Hippocampal formation (tissue), 2 donors: ENCODE results near the gene LIX1.
"Not testable (repeated sequence)": the region's sequence is repeated elsewhere in the genome, so short reads cannot be mapped to it uniquely, and the experiment has no call there.

Experiments
- DNase-seq, 2 donors: peaks; one replicate each; lab custom pipeline; 2025; lab: John Stamatoyannopoulos, UW

The LIX1 gene

DNA sequence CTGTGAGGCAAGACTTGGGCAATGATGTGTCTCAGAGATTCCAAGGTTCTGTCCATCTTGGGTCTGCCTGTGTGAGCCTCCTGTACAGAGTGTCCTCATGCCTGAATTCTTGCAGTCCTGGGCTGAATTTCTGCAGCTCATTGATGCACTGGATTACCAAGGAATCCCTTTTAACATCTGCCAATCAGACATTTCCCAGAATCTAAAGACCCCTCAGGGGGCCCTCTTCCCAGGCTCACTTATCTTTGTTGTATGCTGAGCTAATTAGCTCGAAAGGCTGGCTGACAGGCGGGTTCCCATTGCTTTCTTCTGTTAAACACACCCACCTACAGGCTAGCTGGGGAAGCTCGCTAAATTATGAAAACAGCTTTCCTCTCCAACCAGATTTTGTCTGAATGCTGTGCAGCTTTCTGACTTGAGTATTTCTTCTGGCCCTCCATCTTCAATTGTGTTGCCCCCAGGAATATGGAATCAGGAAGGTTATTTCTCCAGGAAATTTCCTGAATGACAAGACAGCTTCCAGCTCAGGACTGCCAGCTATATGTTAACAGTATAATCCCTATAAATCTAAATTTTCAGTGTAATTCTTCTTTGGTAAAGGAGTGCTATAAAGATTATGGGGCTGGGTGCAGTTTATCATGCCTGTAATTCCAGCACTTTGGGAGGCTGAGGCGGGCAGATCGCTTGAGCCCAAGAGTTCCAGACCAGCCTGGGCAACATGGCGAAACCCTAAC, at the start of gene LIX1:
LIX1 (minus strand) TSS at position 91 of the 734 bp plus-strand sequence; CDS start at position 56, 35 bp downstream.
- peak; percentile 56 to 75 for DNase-seq

GRCh38 chr5:97191893-97192292, 49.5 kb upstream of the LIX1 start:
- DNase-seq = no peak

DNA sequence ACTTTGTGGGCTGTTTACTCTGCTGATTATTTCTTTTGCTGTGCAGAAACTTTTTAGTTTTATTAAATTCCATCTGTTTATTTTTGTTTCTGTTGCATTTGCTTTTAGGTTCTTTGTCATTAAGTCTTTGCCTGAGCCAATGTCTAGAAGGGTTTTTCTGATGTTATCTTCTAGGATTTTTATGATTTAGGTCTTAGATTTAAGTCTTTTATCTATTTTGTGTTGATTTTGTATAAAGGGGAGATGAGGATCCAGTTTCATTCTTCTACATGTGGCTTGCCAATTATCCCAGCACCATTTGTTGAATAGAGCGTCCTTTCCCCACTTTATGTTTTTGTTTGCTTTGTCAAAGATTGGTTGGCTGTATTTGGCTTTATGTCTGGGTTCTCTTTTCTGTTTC, 47.1 kb upstream of the LIX1 start:
- not testable (repeated sequence) for DNase-seq

DNA sequence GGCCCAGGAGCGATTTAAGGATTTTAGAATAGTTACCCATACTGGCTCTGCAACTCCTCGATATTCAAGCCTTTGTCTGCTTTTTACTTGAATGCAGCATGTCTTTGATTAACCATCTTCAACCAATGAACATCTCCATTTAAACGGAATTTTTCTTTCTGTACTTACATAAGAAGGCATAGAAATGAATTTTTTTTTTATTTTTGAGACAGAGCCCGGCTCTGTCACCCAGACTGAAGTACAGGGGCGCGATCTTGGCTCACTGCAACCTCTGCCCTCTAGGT, 41.5 kb upstream of the LIX1 start:
- no peak for DNase-seq

DNA sequence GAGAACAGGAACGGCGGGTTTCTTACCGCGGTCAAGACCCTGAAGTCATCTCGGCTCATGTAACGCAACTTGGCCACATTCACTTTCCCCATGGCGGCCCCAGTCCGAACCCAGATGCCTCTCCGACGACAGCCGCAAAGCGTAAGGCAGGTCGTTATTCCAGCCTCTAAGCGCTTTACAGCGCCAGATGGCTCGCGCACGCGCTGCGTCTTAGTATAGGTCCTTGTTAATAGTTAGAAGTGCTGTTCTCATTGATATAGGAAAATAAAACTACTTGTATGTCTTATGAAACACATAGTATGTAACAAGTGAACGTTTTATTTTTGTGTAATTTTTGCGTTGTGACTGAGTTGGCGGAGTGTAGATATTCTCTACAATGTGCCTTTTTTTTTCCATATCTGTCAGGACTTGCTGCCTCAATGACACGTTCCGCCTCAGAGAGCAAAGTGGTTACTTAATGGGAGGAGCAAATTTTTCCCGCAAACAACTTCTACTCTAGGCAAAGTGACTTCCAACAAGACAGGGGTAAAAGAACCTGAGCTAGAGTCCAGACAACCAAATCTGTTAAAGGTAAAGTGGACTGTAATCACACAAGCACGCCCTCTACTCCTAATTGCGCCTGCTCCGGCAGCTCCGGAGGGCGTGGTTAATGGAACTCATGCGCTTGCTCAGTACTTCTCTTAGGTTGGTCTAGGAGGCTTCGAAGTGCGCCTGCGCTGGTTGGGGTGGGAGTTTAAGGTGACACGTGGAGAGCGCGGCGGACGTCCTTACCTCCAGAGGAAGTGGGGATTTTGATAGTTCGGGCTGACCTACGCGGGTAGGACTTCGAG, 40.9 kb upstream of the LIX1 start, which contains the start of gene RIOK2:
RIOK2 (minus strand) TSS at position 148 of the 830 bp plus-strand sequence; CDS start at position 92, 56 bp downstream.
- peak; percentile 90 to 97 for DNase-seq

- DNase-seq = no peak
Measured at GRCh38 chr5:97182571-97183099, 40.2 kb upstream of the LIX1 start.

- DNase-seq = no peak
Measured at GRCh38 chr5:97181856-97182545, 39.6 kb upstream of the LIX1 start.

DNA sequence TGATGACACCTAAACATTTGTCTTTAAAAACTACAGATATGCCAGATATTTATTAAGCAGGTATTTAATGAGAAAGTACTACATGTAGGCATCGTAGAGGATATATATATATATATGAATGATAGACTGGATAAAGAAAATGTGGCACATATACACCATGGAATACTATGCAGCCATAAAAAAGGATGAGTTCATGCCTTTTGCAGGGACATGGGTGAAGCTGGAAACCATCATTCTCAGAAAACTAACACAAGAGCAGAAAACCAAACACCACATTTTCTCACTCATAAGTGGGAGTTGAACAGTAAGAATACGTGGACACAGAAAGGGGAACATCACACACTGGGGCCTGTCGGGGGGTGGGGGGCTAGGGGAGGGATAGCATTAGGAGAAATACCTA, 37.0 kb upstream of the LIX1 start:
- not testable (repeated sequence) for DNase-seq

GRCh38 chr5:97172227-97172626, 29.8 kb upstream of the LIX1 start:
- DNase-seq = no peak

GRCh38 chr5:97171703-97172102, 29.3 kb upstream of the LIX1 start:
- DNase-seq = no peak

DNA sequence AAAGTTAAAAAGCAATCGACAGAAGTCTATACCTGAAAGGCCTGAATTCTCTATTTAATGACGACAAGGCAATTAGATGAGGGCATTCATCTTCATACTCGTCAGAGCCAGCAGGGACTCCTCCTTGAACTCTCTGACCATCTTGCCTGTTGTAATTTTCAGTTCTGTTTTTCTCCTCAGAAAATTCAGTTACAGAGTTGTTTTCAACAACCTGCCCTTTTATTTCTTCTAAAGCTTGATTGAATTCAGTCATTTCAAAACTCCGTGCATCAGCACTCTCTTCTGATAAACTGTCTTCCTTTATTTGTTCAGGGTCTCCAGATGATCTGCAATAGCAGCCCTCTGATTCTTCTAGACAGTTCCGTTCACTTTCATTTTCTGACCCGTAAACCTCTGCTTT, 25.0 kb upstream of the LIX1 start:
- no peak for DNase-seq

DNA sequence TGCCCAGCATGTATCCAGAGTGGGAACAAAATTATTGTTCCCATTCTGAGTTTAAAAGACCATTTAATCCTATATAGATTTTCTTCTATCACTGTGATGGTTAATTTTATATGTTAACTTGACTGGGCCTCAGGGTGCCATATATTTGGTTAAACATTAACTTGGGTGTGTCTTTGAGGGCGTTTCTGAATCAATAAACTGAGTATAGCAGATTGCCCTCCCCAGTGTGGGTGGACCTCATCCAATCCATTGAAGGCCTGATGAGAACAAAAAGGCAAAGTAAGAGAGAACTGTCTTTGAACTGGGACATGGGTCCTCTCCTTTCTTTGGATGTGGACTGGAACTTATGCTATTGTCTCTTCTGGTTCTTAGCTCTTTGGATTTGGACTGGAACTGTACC, 23.3 kb upstream of the LIX1 start:
- no peak for DNase-seq

- no peak for DNase-seq
Measured at GRCh38 chr5:97164846-97165245, 22.4 kb upstream of the LIX1 start.

DNA sequence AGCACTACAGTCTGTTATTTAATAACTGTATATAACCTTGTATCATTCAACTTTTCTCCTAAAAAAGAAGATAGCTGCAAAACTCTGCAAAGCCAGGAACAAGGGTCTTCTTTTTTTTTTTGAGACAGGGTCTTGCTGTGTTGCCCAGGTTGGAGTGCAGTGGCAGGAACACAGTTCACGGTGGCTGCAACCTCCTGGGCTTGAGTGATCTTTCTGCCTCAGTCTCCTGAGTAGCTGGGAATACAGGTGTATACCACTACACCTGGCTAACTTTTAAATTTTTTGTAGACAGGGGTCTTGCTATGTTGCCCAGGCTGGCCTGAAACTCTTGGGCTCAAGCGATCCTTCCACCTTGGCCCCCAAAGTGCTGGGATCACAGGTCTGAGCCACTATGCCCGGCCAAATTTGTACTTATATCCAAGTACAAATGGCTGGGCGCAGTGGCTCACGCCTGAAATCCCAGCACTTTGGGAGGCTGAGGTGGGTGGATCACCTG, 21.4 kb upstream of the LIX1 start:
- DNase-seq = no peak

- peak in 1 of 2 donors; percentile 39 for DNase-seq
Measured at GRCh38 chr5:97163360-97163764, 21.0 kb upstream of the LIX1 start.

GRCh38 chr5:97162045-97162444, 19.6 kb upstream of the LIX1 start:
- DNase-seq = peak; percentile 41 to 86

DNA sequence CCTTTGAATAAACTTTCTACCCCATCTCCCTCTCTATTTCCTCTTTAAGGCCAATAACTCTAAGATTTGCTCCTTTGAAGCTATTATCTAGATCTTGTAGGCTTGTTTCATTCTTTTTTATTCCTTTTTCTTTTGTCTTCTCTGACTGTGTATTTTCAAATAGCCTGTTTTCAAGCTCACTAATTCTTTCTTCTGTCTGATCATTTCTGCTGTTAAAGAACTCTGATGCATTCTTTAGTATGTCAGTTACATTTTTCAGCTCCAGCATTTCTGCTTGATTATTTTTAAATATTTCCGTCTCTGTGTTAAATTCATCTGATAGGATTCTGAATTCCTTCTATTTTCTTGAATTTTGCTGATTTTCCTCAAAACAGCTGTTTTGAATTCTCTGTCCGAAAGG, 15.3 kb upstream of the LIX1 start:
- no peak for DNase-seq

DNA sequence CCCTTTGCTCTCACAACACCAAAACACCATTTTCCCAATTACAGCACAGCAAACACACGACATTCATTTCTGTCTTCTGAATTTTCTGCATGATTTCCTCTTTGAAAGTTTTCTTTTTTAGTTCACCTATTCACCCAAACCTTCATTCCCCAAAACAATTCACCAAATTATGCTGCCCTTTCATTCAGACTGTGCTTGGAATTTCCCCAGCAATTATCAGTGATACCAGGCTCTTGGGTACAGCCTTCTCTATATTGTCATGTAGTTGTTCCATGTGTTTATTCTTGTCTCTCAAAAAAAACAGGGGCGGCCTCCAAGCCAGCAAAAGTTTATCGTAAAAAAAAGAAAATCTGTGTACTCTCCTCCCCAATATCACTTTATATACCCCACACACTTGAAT, 9.0 kb upstream of the LIX1 start:
- DNase-seq = no peak

DNA sequence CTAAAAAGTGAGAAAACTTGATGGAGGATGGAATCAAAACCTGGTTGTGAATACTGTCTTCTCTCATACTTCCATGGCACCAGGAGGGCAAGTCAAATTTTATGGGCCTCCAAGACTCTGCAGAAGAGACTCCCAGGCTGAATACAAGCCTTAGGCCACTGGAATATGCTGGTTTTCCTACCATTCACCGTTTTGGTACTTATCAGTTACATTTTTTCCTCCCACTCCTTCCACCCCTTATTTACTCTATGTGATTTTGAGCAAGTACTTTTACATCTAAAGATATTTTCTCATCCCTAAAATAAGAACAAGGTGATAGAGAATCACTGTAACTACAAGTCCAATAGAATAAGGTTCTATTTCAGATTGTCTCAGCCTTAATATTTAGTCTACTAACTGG, 8.0 kb upstream of the LIX1 start:
- no peak for DNase-seq

DNA sequence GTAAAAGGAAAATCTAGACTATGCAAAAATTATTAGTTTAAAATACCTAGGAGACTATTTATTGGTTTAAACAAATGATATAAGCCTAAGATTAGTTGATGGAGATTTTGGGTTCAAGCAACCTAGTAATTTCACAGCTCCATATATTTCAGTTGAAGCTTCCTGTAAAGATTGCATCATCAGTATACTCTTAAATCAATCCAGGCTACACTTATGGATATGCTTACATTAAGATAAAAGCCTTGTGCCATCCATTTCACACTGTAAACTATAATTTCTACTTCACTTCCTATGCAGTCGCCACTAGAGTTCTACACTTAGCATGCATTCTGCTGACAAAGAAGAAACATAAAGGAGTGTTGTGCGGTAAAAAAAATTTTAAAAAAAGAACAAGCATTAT, 7.3 kb upstream of the LIX1 start:
- DNase-seq = no peak

GRCh38 chr5:97148288-97148687, 5.9 kb upstream of the LIX1 start:
- DNase-seq = no peak

GRCh38 chr5:97143704-97144103, 1.3 kb upstream of the LIX1 start:
- no peak for DNase-seq
